Midbrain (tissue), 1 donor: ENCODE data around the gene DHCR24.

Experiments used
- DNase-seq: peaks from one replicate; lab custom pipeline; 2025; lab: John Stamatoyannopoulos, UW

DHCR24 gene

DNA sequence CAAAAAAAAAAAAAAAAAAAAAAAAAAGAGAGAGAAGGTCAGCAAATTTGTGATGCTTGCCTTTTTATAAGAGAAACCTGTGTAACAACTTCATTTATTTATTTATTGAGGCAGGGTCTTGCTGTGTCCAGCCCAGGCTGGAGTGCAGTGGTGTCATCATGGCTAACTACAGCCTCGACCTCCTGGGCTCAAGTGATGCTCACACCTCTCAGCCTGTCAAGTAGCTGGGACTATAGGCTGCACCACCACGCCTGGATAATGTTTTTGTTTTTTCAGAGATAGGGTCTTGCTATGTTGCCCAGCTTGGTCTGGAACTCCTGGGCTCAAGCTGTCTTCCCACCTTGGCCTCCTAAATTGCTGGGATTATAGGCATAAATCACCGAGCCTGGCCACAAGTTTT, 42.4 kb downstream of the DHCR24 start:
- DNase-seq = no peak

DNA sequence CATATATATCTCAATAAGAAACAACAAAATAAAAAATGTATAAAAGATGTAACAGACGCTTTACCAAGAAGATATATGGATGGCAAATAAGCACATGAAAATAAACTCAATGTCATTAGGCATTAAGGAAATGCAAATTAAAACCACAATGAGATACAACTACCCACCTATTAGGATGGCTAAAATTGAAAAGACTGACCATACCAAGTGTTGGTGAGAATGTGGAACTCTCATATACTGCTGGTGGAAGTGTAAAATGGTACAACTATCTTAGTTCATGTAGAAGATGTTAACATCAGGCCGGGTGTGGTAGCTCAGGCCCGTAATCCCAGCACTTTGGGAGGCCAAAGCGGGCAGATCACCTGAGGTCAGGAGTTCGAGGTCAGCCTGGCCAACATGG, 43.5 kb downstream of the DHCR24 start:
- DNase-seq = no peak

DNA sequence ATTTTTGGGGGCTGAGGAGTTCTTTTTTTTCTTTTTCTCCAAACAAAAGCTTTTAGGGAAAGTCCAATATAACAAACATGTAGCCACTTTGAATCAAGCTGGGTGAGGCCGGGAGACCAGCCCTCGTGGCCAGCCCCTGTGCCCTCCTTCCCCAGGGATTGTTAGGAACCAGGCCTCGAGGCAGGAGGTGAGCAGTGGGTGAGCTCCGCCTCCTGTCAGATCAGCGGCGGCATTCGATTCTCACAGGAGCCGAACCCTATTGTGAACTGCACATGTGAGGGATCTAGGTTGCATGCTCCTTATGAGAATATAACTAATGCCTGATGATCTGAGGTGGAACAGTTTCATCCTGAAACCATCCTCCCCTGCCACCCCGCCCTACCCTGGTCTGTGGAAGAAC, 44.0 kb downstream of the DHCR24 start:
- DNase-seq = no peak

DNA sequence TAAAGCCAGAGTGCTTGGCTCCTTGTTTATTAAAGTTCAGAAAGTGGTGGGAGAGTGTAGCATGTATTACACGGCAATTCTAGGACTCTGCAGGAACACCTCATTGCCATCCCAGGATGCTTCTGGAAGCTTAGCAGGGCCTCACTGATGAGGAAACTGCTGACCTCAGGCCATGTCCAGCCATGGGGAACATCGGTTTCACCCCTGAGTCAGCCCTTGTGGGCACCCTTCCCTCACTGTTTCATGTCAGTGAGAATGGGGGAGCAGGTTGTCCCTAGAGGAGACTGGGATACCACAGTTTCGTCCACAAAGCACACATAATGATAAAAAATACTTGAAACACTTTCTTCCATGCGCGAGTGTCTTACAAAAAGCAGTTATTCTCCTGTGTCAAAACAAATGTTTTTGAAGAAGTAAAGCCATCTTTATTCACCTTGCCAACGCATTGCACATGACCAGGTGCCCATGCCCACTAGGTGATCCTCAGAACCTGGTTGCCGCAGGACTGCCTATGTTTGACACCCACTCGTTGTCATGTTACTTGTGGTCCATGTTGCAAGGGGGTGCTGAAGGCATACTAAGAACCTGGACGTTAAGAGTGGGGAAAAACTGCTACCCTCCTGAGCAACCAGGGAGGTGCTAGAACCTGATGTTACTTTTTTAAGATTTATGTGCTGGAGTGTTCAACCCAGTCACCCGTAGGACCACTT, 44.6 kb downstream of the DHCR24 start:
- no peak for DNase-seq

DNA sequence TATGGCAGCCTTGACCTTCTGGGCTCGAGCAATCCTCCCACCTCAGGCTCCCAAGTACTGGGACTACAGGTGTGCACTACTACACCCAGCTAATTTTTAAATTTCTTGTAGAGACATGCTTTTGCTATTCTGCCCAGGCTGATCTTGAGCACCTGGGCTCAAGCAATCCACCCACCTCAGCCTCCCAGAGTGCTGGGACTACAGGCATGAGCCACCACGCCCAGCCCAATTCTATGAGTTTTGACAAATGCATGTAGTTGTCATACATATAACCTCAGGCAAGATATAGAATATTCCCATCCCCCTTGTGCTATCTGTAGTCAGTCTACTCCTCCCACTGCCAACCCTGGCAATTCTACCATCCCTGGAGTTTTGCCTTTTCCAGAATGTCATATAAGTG, 47.2 kb downstream of the DHCR24 start:
- no peak for DNase-seq

DNA sequence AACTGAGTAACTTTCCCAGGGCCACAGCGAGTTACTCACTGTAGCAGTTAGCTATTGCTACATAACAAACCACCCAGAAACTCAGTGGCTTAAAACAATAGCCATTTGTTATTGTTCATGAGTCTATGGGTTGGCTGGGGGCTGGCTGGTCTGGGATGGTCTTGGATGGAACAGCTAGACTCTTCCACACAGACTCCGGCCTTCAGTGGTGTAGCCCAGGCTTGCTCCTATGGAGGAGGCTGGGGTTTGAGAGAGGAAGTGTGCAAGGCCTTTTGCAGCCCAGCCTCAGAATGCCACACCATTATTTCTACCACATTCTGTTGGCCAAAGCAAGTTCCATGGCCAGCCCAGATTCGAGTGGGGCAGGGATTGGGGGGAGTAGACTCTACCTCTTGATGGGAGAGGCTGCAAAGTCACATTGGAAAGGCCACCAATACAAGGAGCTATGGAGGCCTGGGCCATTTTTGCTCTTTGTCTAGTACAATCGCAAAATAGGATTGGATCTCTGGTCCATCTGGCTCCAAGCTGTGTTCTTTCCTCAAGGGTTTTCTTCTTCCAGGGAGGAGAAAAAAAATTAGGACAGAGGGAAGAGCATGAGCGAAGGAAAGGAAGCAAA, 48.3 kb downstream of the DHCR24 start:
- no peak for DNase-seq

DNA sequence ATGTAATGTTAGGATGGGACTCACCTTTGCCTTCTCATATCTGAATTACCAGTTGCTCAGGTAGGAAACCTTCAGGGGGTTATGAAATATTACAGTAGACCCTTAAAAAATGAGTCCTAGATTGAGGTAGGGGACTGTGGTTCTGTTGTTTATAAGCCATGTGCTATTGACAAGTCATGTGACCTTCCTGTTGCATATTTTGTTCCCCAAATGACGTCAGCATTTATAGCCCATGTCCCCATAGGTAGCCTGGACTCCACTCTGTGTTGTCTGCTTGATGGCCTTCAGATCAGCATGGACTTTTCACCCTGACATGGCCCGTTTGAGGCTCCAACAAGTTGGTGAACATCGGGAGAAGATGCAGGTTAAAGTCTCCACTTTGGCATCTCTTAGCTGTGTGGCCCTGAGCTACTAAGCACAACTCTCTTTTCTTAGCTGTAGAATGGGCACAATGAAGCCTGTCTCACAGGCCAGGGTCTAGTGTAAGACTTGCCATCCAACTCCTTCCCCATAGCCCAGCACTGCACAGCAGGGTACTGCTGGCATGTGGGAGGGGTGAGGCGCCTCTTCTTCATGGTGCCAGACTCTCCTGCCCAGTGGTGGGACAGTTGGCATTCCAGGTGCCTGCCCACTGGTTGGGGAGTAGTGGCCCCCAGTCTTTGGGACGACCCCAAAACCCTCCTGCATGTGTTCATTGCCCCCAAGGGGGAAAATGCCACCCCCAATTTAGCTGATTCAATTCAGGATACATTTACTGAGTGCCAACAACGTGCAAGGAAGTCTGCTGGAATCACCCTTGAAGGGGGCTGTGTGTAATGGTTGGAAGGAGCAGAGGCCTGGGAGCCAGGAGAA, 49.8 kb downstream of the DHCR24 start:
- DNase-seq = no peak

DNA sequence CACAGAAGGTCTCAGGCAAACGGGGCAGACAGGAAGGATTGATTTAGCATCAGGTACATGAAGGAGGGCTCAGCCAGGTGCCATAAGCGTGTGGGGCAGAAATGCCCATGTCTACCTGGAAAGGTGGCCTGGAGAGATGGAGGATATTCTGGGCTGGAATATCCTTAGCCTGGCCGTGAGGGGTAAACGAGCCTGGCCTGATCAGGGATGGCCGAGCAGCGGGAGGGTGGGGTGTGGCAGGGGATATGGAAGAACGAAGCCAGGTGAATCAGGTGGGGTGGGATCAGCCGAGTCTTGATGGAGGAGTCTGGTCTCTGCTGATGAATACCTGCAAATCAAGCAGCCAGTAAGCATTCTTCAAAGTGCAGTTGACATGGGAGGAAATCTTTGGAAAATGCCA, 50.4 kb downstream of the DHCR24 start:
- DNase-seq = no peak

DNA sequence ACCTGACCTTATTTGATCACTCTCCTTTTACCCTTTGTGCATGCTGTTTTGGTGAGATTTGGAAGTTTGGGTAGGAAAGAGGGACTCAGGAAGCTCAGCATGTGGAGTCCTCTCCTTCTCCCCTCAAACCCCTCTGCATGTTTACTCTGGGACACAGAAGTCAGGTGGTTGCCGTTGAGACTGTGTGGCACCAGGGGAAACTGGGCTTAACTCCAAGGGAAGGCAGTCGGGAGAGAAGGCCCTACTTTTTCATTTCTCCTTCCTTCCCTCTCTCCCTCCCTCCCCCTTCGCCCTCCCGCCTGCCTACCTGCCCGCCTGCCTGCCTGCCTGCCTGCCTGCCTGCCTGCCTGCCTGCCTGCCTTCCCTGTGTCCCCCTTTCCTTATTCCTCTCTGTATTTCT, 51.0 kb downstream of the DHCR24 start:
- no peak for DNase-seq

DNA sequence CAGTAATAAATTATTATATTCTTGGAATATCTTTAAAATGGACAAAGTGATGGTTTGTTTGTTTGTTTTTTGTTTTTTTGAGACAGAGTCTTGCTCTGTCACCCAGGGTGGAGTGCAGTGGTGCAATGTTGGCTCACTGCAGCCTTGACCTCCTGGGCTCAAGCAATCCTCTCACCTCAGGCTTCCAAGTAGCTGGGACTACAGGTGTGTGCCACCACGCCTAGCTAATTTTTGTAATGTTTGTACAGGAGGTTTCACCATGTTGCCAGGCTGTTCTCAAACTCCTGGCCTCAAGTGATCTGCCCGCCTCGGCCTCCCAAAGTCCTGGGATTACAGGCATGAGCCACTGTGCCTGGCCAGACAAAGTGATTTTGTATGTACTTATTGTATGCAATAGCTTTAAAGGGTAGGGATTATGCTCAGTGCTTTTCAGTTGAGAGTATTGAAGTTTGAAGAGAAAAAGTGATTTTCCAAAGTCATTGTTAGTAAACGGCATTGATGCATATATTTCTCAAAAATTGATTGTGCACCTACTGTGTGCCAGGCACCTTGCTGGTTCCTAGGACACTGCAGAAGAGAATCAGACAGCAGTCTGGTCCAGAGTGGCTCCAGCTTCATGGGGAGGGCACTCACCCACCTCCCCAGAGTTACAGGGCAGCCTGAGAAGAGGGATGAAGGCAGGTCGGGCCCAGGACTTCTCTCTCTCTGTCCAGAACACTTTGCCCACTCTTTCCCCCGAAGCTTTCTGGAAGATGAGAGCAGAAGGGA, 51.7 kb downstream of the DHCR24 start:
- no peak for DNase-seq

DNA sequence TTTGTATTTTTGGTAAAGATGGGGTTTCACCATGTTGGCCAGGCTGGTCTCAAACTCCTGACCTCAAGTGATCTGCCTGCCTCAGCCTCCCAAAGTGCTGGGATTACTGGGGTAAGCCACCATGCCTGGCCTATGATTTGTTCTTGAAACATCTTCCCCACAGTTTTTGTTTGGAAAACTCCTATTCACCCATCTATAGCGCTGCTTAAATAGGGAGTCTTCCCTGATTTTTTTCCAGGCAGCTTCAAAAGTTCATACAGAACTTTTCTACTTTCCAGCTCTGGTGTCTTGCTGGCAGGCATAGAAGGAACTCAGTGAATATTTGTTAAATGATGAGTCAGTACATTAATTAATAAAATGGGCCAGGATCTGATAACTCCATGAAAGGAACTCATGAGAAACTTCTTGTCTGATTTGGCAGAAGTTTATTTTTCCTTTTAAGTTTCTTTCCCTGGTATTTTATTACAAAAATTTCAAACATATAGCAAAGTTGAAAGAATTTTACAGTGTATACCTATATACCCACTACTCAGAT, 52.9 kb downstream of the DHCR24 start:
- DNase-seq = no peak

DNA sequence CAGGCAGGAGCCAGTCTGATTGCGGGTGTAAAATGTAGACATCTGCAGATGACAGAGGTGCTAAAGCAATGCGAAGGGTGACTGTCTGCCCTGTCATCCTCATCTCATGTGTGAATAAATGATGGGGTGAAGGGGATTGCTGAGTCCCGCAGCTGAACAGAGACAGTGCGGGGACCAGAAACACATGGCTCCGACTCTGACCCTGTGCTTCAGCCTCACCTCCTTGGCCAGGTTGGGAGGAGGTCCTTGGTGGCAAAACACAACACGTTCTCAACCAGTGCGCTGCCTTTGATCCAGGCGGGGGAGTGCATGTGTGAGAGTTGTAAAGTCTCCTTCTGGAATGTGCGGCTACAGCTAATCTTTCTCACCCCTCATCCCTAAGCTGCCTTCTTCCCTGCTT, 53.9 kb downstream of the DHCR24 start:
- DNase-seq = no peak

DNA sequence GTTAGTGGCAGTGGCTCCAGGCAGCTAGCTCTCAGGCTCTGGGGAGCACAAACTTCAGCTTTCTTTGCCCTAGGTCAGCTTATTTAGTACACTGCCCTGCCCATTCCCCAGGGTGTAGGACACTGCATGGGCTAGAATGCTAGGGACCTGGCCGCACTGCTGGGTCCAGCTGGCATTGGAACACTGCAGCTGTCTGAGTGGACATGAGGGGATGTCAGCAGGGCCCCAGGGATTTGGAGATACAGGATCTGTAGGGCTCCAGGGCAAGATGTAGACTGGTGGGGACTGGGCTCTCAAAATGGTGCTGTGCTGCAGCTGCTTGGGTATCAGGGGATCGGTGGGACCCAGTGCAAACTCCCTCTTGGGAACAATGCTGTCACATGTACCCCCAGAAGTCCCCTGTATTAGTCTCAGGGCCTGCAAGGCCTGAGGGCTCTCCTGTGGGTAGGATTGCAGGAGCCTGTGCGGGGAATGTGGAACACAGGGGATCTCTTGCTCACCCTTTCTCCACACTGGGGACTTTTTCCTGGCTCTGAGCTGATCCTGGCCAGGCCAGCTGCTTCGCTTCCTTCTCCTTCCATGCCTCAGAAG, 60.7 kb downstream of the DHCR24 start:
- DNase-seq = no peak

DNA sequence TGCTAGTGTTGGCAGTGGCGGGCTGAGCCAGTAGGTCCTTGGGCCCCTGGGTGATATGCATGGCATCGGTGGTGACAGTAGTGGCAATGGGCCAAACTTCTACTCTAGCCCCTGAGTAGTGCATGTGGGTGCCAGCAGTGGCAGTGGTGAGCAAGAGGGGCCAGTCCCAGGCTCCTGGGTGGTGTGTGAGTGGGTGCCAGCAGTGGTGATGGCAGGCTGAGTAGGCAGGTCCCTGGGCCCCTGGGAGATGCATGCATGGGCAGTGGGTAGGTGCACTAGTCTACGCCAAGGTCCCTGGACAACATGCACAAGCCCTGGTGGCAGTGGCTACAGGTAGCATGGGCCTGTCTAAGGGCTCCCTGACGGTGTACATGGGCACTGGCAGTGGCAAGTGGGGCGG, 61.3 kb downstream of the DHCR24 start:
- DNase-seq = no peak

DNA sequence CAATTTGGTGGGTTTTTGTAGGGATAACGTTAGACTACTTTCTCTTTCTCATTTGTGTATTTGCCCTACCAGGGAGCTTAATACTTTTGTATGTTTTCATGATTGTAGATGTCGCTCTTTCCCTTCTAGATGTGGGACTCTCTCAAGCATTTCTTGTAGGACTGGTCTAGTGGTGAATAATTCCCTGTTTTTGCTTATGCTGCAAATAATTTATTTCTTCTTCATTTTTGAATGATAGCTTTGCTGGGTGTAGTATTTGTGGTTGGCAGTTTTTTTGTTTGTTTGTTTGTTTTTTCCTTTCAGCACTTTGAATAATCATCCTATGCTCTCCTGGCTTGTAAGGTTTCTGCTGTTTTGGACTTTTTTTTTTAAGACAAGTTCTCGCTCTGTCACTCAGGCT, 63.3 kb downstream of the DHCR24 start:
- no peak for DNase-seq

DNA sequence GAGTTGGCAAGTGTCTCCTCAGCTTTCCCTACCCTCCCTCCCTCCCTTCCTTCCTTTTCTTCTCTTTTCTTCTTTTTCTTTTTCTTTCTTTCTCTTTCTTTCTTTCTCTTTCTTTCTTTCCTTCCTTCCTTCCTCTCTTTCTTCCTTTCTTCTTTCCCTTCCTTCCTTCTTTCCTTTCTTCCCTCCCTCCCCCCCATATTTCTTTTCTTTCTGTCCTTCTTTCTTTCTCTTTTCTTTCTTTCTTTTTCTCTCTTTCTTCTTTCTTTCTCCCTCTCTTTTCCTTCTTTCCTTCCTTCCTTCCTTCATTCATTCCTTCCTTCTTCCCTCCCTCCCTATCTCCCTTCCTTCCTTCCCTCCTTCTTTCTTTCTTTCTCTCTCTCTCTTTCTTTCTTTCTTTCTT, 67.3 kb downstream of the DHCR24 start:
- no peak for DNase-seq

DNA sequence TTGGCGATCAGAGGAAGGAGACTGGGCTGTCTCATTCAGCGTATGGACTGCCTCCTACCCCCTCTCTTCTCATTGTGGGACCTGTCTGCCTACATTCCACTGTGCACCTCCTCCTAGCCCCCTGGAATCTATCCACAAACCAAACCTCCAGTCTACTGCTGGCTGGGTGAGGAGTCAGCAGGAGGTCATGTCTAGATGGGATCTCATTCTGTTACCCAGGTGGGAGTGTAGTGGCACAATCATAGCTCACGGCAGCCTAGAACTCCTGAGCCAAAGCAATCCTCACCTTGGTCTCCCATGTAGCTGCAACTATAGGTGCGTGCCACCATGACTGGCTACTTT, 67.8 kb downstream of the DHCR24 start:
- DNase-seq = no peak

DNA sequence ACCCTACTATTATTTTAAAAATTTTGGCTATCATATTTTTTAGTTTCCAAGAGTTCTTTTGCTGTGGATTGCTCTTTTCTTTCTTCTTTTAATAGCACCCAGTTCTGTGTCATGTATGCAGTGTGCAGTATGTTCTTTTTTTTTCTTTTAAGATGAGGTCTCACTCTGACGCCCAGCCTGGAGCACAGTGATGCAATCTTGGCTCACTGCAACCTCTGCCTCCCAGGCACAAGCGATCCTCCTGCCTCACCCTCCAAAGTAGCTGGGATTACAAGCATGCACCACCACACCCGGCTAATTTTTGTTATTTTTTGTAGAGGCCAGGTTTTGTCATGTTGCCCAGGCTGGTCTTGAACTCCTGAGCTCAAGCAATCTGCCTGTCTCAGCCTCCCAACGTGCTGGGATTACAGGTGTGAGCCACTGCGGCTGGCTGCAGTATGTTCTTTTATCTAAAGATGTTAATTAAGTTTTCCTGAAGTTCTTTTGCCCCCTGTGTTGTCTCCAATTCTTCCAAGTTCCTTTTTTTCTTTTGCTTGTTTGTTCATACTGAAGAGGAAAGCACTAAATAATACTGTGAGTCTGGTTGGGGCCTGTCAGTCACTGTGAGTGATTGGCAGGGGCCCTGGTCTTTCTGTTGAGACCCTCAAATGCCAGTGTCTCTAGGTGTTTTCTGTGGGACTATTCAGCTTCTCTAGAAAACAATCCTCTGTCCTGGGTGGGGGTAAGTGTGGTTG, 68.4 kb downstream of the DHCR24 start:
- DNase-seq = no peak

DNA sequence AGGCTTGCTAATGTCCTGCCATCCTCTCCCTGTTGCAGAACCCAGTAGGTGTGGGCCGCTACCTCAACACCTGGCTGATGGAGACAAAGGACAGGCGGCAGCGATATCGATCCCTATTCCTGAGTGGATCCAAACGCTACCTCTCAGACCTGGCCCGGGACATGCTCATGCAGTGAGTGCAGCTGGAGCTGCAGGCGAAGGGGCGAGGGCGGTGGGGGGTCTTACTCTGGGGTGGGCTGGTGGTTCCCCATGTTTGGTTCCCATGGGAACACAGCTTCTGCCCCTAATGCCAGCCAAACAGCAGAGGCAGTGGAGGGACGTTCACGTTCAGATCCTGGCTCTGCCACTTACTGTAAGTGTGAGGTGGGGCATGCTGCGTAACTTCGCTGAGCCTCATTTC, 70.0 kb downstream of the DHCR24 start:
- DNase-seq = no peak

DNA sequence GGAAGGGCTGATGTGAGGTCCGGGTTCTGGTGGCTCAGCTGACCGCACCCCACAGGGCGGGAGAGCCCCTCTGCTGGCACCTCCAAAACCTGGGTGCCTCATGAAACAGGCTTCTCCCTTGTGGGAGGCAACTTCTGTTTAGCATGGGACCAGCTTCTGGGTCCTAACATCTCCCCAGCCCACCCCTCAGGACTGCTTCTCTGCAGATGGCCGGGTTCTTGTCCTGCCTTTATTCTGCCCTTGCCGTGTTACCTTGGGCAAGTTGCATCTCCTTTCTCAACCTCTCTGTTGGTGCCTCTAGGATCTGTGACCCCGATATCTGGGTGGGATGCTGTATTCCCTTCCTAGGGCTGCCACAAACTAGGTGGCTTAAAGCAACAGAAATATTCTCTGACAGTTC, 70.9 kb downstream of the DHCR24 start:
- DNase-seq = no peak
